ENCODE data around the gene NBEA.

- TF ChIP-seq ZBTB7A (IDR thresholded peaks at IDR 0.05; ENCODE audit: low read depth), result no peak
- TF ChIP-seq MAX (IDR thresholded peaks at IDR 0.05), result no peak
- no peak for TF ChIP-seq EP300 (IDR thresholded peaks at IDR 0.05; ENCODE audit: borderline replicate concordance)
Measured at GRCh38 chr13:35367586-35367985, 425.5 kb downstream of the NBEA start.

All from Ishikawa (cell line).